Bronchial epithelial cell (primary cell): ENCODE data around the gene ATP11B. TPM values are rescaled to one million over a fixed set of nuclear protein-coding genes. Genes with fewer than 3 reads are reported as not detected.

Experiments
- DNase-seq: peaks from one replicate; pipeline ENCODE4 v3.0.0-alpha.2; 2010; ENCODE audit warnings: low read depth
- FAIRE-seq: peaks from 2 replicates; lab custom pipeline; 2011; peaks lifted over from hg19 to GRCh38; lab: Jason Lieb, UNC
- H3K27me3 ChIP-seq: 2 replicates; pipeline ENCODE4 v1.5.1; 2011; ENCODE audit warnings: low read length; ENCODE audit not compliant: control insufficient read depth, insufficient read depth
- H3K36me3 ChIP-seq: 2 replicates; pipeline ENCODE4 v1.5.1; 2011; ENCODE audit warnings: low read length; ENCODE audit not compliant: control insufficient read depth, insufficient read depth
- H3K4me3 ChIP-seq: 2 replicates; pipeline ENCODE4 v1.5.1; 2011; ENCODE audit warnings: mild to moderate bottlenecking, low read depth, low read length, control low read depth
- CTCF ChIP-seq: IDR thresholded peaks from 2 replicates; pipeline ENCODE4 v1.5.1; 2011; ENCODE audit warnings: mild to moderate bottlenecking, moderate library complexity, low read length, control low read depth, inconsistent platforms; ENCODE audit not compliant: insufficient read depth, severe bottlenecking
- total RNA-seq: library from RNA; depleted of rRNA; stranded (reverse); fragments of >200 nt; gene quantifications from 2 replicates; pipeline ENCODE4 v1.2.1, GENCODE V29; 2014

Gene ATP11B
- total RNA-seq, 1 donor from 2014 or later = 72.4 TPM

- no peak for TF ChIP-seq CTCF
- FAIRE-seq (no peak), DNase-seq (no peak)
- H3K36me3 ChIP-seq = no peaks in the 10 kb centered on the region
- H3K27me3 ChIP-seq = no peaks in the 10 kb centered on the region
- H3K4me3 ChIP-seq = no peak overlapping the region
Measured at GRCh38 chr3:182811269-182811596, 17.9 kb downstream of the ATP11B start.

- Histone ChIP-seq H3K4me3 (no peak overlapping the region), H3K27me3 (no peaks in the 10 kb centered on the region), H3K36me3 (no peaks in the 10 kb centered on the region)
- no peak for DNase-seq
- no peak for FAIRE-seq
- no peak for TF ChIP-seq CTCF
Measured at GRCh38 chr3:182812123-182812522, 18.8 kb downstream of the ATP11B start.

- no peak for FAIRE-seq
- Histone ChIP-seq H3K27me3 (no peaks in the 10 kb centered on the region), H3K36me3 (no peaks in the 10 kb centered on the region), H3K4me3 (no peak overlapping the region)
- DNase-seq = no peak
- TF ChIP-seq CTCF = no peak
Measured at GRCh38 chr3:182814419-182815062, 21.2 kb downstream of the ATP11B start.

- FAIRE-seq (no peak), DNase-seq (no peak)
- no peak overlapping the region for H3K4me3 ChIP-seq
- no peaks in the 10 kb centered on the region for H3K27me3 ChIP-seq
- H3K36me3 ChIP-seq = peaks cover 2% of the 10 kb centered on the region
- TF ChIP-seq CTCF = no peak
Measured at GRCh38 chr3:182816181-182816580, 22.9 kb downstream of the ATP11B start.

GRCh38 chr3:182818296-182818978 is 25.1 kb downstream of the ATP11B start:
- no peak for FAIRE-seq

More at GRCh38 chr3:182818296-182818978, 25.1 kb downstream of the ATP11B start:
- no peak for DNase-seq
- Histone ChIP-seq H3K4me3 (no peak overlapping the region), H3K27me3 (no peaks in the 10 kb centered on the region), H3K36me3 (peaks cover 3% of the 10 kb centered on the region)
- no peak for TF ChIP-seq CTCF
